K562 (cell line): ENCODE results near the gene COX4I2. TPM values are rescaled to one million over a fixed set of nuclear protein-coding genes. Genes with fewer than 3 reads are reported as not detected.

Experiments used
- C11orf30 ChIP-seq: fragments of 450-650 bp; IDR thresholded peaks from 2 replicates; pipeline ENCODE4 v1.6.1; 2016; ENCODE audit warnings: low read depth, mild to moderate bottlenecking
- CBX3 ChIP-seq, 2 experiments: IDR thresholded peaks; 1 replicate in 1 of 2; 2 replicates in 1 of 2; pipeline ENCODE4 v1.6.1; 2012; ENCODE audit warnings: inconsistent platforms in 2 of 2, low read length in 2 of 2, borderline replicate concordance in 1 of 2, control low read depth in 1 of 2
- EP400 ChIP-seq: fragments of 450-650 bp; IDR thresholded peaks from 2 replicates; pipeline ENCODE4 v1.6.1; 2017; ENCODE audit warnings: antibody characterized with exemption, mild to moderate bottlenecking, moderate library complexity
- FOSL1 ChIP-seq: fragments of 200-800 bp; sonication (Bioruptor generic); conservative IDR thresholded peaks from 2 replicates; pipeline ENCODE4 v1.6.1; 2016; ENCODE audit warnings: missing genetic modification characterization, missing compliant biosample characterization
- FOXA3 ChIP-seq, 2 experiments: fragments of 450-650 bp in 1 of 2; sonication (generic) in 1 of 2; formaldehyde crosslinking; IDR thresholded peaks in 1 of 2; conservative IDR thresholded peaks in 1 of 2; 2 replicates each; pipeline versions ENCODE4 v1.4.0 to v1.8.0; 2020 to 2022; ENCODE audit warnings: mild to moderate bottlenecking in 2 of 2, missing genetic modification reagents in 1 of 2
- HMGN3 ChIP-seq: IDR thresholded peaks from 2 replicates; pipeline ENCODE4 v1.6.1; 2011; ENCODE audit warnings: borderline replicate concordance, low read depth, mild to moderate bottlenecking, mixed read lengths, low read length; ENCODE audit not compliant: insufficient read length; ENCODE audit errors: extremely low read depth
- MTF1 ChIP-seq: fragments of 250-450 bp; sonication (Bioruptor Pico); IDR thresholded peaks from 2 replicates; pipeline ENCODE4 v1.9.0; 2021; ENCODE audit warnings: moderate library complexity, mild to moderate bottlenecking, inconsistent platforms, borderline replicate concordance
- POLR2A ChIP-seq: fragments of 450-650 bp; conservative IDR thresholded peaks from 2 replicates; pipeline ENCODE4 v1.6.1; 2016
- TEAD4 ChIP-seq, 2 experiments: sonication (generic) in 1 of 2; formaldehyde crosslinking in 1 of 2; IDR thresholded peaks; 2 replicates each; pipeline versions ENCODE4 v1.6.1 to v1.8.0; 2012 to 2022; ENCODE audit warnings: borderline replicate concordance in 1 of 2, inconsistent platforms in 1 of 2, low read length in 1 of 2, mild to moderate bottlenecking in 1 of 2, missing genetic modification reagents in 1 of 2
- ZNF23 ChIP-seq: fragments of 250-450 bp; sonication (Bioruptor Pico); IDR thresholded peaks from 2 replicates; pipeline ENCODE4 v1.4.0; 2020; ENCODE audit warnings: mild to moderate bottlenecking
- ZNF232 ChIP-seq: sonication (generic); formaldehyde crosslinking; IDR thresholded peaks from 2 replicates; pipeline ENCODE4 v1.8.0; 2022; ENCODE audit warnings: mild to moderate bottlenecking, missing genetic modification reagents
- ZNF584 ChIP-seq: fragments of 200-800 bp; sonication (Bioruptor generic); IDR thresholded peaks from 2 replicates; pipeline ENCODE4 v1.6.1; 2016; ENCODE audit warnings: low read depth, mild to moderate bottlenecking, missing genetic modification characterization, missing compliant biosample characterization
- ZSCAN29 ChIP-seq: fragments of 450-650 bp; IDR thresholded peaks from 2 replicates; pipeline ENCODE4 v1.6.1; 2017
- polyA plus RNA-seq, 8 experiments: library from polyadenylated mRNA; depleted of rRNA in 4 of 8; stranded (reverse) in 5 of 8; unstranded in 3 of 8; fragments of >200 nt; fragmentation: Nextera tagmentation in 2 of 8; fragmentation: Illumina TruSeq in 1 of 8; extraction: Ambion mirVana in 2 of 8; extraction: Trizol in 1 of 8; gene quantifications; 2 replicates each; pipeline versions ENCODE4 v1.2.1 to v1.2.3, GENCODE V29; 2011 to 2014; ENCODE audit warnings: inconsistent platforms in 1 of 8, missing spikeins in 1 of 8
- total RNA-seq, 7 experiments: library from RNA; depleted of rRNA in 6 of 7; stranded (reverse); fragments of >200 nt in 6 of 7; fragmentation: Illumina TruSeq in 2 of 7; extraction: Trizol in 2 of 7; gene quantifications; 2 replicates each; pipeline versions ENCODE4 v1.2.1 to v1.2.3, GENCODE V29; 2011 to 2021; ENCODE audit warnings: low replicate concordance in 1 of 7
- TF ChIP-seq, protein P1 (sequence below): fragments of 250-450 bp; sonication (Bioruptor Pico); IDR thresholded peaks from 2 replicates; pipeline ENCODE4 v1.5.0; 2022; ENCODE audit warnings: mild to moderate bottlenecking
- TF ChIP-seq, protein P2 (sequence below): fragments of 450-650 bp; conservative IDR thresholded peaks from 2 replicates; pipeline ENCODE4 v1.6.1; 2016; ENCODE audit warnings: missing genetic modification characterization, low read depth, mild to moderate bottlenecking, control low read depth, missing compliant biosample characterization
- TF ChIP-seq, protein P3 (sequence below): fragments of 200-800 bp; sonication (Bioruptor generic); IDR thresholded peaks from 2 replicates; pipeline ENCODE4 v1.6.1; 2017; ENCODE audit warnings: missing genetic modification characterization, missing compliant biosample characterization
- TF ChIP-seq, protein P4 (sequence below): fragments of 450-650 bp; IDR thresholded peaks from 2 replicates; pipeline ENCODE4 v1.6.1; 2018; ENCODE audit warnings: mild to moderate bottlenecking, low read depth; ENCODE audit not compliant: partially characterized antibody
- TF ChIP-seq, protein P5 (sequence below): fragments of 250-450 bp; sonication (Bioruptor Pico); IDR thresholded peaks from 2 replicates; pipeline ENCODE4 v1.4.0; 2020

The COX4I2 gene
- total and polyA plus RNA-seq, 9 of the 15 experiments (the other 6 are each of a cell fraction or from before 2014, with no cell fraction given), result not detected

GRCh38 chr20:31603822-31604566, 33.7 kb upstream of the COX4I2 start (continued):
- TF ChIP-seq CBX3 (IDR thresholded peaks at IDR 0.05; ENCODE audit: borderline replicate concordance in 1 of 2, low read length in 2 of 2) (peak in 1 of 2 experiments; percentile 35; a peak in 1 of 3 replicates), C11orf30 (no peak), HMGN3 (peak; percentile 96), FOSL1 (tag) (peak; percentile 66; the same call in 1 of the 2 replicates), FOXA3 (CRISPR knock-in tag; conservative IDR thresholded peaks at IDR 0.05 in 1 of 2, IDR thresholded peaks at IDR 0.05 in 1 of 2) (no peak), ZNF232 (CRISPR knock-in tag) (no peak), ZNF584 (CRISPR knock-in tag) (no peak), TEAD4 (IDR thresholded peaks at IDR 0.05; ENCODE audit: low read length) (no peak), TEAD4 (CRISPR knock-in tag; IDR thresholded peaks at IDR 0.05; ENCODE audit: borderline replicate concordance) (no peak), EP400 (peak; percentile 53), ZSCAN29 (no peak), ZNF23 (CRISPR knock-in tag) (no peak), MTF1 (CRISPR knock-in tag) (no peak), POLR2A (no peak; the same call in none of the 2 replicates)
- TF ChIP-seq, protein P1, sequence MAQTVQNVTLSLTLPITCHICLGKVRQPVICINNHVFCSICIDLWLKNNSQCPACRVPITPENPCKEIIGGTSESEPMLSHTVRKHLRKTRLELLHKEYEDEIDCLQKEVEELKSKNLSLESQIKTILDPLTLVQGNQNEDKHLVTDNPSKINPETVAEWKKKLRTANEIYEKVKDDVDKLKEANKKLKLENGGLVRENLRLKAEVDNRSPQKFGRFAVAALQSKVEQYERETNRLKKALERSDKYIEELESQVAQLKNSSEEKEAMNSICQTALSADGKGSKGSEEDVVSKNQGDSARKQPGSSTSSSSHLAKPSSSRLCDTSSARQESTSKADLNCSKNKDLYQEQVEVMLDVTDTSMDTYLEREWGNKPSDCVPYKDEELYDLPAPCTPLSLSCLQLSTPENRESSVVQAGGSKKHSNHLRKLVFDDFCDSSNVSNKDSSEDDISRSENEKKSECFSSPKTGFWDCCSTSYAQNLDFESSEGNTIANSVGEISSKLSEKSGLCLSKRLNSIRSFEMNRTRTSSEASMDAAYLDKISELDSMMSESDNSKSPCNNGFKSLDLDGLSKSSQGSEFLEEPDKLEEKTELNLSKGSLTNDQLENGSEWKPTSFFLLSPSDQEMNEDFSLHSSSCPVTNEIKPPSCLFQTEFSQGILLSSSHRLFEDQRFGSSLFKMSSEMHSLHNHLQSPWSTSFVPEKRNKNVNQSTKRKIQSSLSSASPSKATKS (CRISPR knock-in tag), result no peak
- TF ChIP-seq, protein P2, sequence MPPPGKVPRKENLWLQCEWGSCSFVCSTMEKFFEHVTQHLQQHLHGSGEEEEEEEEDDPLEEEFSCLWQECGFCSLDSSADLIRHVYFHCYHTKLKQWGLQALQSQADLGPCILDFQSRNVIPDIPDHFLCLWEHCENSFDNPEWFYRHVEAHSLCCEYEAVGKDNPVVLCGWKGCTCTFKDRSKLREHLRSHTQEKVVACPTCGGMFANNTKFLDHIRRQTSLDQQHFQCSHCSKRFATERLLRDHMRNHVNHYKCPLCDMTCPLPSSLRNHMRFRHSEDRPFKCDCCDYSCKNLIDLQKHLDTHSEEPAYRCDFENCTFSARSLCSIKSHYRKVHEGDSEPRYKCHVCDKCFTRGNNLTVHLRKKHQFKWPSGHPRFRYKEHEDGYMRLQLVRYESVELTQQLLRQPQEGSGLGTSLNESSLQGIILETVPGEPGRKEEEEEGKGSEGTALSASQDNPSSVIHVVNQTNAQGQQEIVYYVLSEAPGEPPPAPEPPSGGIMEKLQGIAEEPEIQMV (tag), result no peak
- TF ChIP-seq, protein P3, sequence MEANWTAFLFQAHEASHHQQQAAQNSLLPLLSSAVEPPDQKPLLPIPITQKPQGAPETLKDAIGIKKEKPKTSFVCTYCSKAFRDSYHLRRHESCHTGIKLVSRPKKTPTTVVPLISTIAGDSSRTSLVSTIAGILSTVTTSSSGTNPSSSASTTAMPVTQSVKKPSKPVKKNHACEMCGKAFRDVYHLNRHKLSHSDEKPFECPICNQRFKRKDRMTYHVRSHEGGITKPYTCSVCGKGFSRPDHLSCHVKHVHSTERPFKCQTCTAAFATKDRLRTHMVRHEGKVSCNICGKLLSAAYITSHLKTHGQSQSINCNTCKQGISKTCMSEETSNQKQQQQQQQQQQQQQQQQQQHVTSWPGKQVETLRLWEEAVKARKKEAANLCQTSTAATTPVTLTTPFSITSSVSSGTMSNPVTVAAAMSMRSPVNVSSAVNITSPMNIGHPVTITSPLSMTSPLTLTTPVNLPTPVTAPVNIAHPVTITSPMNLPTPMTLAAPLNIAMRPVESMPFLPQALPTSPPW, result peak; percentile 87
- TF ChIP-seq, protein P4, sequence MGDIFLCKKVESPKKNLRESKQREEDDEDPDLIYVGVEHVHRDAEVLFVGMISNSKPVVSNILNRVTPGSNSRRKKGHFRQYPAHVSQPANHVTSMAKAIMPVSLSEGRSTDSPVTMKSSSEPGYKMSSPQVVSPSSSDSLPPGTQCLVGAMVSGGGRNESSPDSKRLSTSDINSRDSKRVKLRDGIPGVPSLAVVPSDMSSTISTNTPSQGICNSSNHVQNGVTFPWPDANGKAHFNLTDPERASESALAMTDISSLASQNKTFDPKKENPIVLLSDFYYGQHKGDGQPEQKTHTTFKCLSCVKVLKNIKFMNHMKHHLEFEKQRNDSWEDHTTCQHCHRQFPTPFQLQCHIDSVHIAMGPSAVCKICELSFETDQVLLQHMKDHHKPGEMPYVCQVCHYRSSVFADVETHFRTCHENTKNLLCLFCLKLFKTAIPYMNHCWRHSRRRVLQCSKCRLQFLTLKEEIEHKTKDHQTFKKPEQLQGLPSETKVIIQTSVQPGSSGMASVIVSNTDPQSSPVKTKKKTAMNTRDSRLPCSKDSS, result no peak
- TF ChIP-seq, protein P5, sequence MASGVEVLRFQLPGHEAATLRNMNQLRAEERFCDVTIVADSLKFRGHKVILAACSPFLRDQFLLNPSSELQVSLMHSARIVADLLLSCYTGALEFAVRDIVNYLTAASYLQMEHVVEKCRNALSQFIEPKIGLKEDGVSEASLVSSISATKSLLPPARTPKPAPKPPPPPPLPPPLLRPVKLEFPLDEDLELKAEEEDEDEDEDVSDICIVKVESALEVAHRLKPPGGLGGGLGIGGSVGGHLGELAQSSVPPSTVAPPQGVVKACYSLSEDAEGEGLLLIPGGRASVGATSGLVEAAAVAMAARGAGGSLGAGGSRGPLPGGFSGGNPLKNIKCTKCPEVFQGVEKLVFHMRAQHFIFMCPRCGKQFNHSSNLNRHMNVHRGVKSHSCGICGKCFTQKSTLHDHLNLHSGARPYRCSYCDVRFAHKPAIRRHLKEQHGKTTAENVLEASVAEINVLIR (CRISPR knock-in tag), result peak; percentile 81
